ENCODE data around the gene UST. TPM values are rescaled to one million over a fixed set of nuclear protein-coding genes. Genes with fewer than 3 reads are reported as not detected.

Gene UST, protein sequence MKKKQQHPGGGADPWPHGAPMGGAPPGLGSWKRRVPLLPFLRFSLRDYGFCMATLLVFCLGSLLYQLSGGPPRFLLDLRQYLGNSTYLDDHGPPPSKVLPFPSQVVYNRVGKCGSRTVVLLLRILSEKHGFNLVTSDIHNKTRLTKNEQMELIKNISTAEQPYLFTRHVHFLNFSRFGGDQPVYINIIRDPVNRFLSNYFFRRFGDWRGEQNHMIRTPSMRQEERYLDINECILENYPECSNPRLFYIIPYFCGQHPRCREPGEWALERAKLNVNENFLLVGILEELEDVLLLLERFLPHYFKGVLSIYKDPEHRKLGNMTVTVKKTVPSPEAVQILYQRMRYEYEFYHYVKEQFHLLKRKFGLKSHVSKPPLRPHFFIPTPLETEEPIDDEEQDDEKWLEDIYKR
- total RNA-seq: under 0.01 and 0.29 TPM in 2 replicates

DNA sequence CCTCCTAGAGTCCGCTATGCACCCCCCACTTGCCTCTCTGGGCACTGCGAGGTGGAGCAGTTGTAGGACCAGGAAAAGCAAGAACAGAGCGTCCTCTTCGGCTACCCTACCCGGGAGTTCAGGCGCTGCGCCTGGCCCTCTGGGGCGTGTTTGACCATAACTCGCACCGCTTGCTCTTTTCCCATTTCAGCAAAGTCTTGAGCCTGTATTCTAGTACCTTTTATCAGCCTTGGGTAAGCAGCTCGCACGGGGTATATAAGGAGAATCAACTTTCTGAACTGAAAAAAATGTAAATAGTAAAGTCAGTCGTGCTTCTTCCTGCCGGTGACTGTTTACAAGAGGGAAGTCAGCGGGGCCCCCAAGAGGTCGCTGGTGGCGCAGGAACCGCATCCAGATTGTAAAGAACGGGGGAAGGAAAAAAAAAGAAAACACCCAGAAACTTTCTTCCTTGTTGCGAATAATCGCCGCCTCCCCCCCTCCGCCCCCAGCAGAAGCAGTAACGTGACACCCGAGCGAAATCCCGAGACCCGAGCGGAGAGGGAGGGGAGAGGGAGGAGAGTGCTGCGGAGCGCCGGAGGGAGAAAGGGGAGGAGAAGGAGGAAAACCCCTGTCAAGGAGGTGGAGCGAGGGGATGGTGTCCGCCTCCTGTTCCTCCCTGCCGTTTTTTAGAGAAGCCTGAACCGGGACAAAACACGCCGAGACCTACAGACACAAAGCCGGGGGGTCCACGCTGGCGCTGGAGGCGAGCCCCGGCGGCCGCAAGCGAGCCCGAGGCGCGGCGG is at the start of gene UST:
Gene UST (plus strand): TSS at position 668 of the 782 bp plus-strand sequence. CDS start 401 bp downstream, outside the sequence.

All from vein endothelial cell (primary cell).